GM19238 (cell line): ENCODE results near the gene KIF4A.
"Not testable (repeated sequence)": the region's sequence is repeated elsewhere in the genome, so short reads cannot be mapped to it uniquely, and the experiment has no call there.

Source experiments
- DNase-seq: peaks from one replicate; pipeline ENCODE4 v3.0.0; 2011; ENCODE audit warnings: low spot score; ENCODE audit not compliant: insufficient read length

KIF4A gene

DNA sequence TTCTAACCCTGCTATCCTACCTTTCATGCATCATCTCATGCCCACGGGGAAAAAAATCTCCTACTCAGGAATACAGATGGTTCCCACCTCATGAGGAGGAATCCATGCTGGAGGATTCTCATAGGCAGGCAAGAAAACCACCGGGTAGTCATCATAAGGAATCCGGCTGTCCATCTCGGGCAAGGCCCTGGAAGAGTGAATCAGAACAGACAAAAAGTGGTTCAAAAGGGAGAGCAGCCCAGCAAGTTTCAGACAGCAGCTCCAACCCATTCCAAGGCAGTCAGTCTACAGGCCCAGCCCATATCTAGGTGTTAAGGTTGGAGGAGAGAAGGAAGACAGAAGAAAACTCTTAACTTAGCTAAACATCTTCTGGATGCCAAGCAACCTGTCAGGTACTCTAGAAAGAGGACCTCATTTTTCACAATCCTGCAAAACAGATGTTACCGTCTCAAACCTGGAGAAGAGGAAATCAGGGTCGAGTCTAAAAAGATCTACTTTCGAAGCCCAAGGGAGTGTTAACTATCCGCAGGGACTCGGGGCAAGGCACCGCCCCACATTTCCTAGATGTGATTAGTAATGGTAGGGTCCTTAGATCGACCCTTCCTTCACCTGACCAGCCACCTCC, 624 bp upstream of the KIF4A start:
- peak; percentile 7 for DNase-seq

DNA sequence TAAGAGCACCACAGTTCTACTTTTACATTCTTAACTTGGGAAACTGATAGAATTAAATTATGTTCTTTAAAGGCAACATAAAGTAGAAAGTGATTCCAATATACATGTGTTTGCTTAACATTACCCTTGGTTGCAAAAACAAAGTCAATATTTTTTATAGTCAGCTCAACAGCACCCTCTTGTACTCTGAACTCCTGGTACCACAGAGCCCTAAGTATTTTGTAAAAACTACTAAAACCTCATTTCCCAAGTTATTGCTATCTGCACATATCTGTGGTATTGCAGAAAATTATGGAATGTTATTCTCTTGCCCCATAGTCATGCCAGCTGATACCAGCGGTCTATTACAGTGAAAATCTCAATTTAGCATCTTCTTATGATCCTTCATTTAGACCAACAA, 2.9 kb downstream of the KIF4A start:
- no peak for DNase-seq

DNA sequence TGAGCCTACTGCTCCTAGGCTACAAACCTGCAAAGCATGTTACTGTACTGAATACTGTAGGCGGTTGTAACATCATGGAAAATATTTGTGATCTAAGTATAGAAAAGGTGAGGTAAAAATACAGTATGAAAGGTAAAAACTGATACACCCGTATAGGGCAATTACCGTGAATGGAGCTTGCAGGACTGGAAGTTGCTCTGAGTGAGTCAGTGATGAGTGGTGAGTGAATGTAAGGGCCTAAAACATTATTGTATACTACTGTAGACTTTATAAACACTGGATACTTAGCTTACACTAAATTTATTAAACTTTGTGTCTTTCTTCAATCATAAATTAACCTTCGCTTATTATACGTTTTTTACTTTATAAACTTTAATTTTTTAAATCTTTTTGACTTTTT, 3.7 kb downstream of the KIF4A start:
- DNase-seq: no peak

DNA sequence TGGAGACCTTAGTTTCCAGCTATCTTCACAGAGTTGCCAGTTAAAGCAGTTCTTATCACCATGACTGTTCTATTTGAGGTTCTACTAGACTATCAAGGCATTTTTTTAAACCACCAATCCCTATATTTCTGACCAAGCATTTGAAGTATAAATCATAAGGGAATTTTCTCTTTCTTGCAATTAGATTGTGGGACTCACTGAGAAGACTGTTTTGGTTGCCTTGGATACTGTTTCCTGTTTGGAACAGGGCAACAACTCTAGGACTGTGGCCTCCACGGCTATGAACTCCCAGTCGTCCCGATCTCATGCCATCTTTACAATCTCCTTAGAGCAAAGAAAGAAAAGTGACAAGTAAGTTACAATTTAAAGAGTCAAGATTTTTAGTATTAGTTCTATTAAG, 11.8 kb downstream of the KIF4A start:
- DNase-seq: no peak

DNA sequence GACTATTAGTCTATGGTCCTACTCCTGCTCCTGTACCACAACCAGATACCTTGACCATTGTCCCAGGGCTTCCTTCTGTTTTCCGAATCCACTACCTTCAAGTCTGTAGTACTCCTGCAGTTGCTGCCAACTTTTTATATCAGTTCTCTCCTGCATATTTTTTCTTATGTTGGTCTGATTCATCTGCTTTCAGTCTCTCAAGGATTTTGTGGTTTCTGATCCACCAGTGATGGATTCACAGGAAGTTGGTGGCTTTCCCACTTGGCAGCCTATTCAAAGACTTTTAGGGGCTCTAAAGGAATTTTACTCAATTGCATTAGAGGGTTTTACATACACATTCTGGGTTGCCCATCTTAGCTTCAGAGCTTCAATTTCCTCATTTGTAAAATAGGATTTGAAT, 23.6 kb downstream of the KIF4A start:
- DNase-seq: no peak

DNA sequence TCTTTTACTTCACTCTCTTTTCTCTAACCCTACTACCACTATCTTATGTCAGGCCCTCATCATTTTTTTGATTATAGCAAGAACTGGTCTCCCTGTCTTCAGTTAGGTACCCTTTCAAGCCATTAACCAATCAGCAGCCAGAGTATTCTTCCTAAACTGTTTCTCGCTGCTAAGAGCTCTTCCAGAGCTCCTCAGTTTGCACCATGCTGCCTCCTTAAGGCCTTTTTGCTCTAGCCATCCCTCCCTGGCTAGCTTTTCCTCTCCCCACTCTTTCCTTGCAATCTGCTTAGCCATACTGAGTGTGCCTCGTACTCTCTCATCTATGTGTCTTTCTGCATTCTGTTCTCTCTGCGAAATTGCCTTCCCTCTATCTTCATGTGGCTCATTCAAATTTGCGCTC, 32.9 kb downstream of the KIF4A start:
- no peak for DNase-seq

DNA sequence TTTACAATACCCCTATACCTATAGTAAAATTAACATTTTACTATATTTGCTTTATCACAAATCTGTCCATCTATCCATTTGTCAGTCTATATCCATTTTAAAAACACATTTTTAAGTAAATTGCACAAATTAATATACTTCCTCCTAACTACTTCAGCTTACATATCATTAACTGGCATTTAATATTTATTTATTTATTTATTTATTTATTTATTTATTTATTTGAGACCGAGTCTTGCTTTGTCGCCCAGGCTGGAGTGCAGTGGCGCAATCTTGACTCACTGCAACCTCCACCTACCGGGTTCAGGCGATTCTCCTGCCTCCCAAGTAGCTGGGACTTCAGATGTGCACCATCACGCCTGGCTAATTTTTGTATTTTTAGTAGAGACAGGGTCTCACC, 33.7 kb downstream of the KIF4A start:
- DNase-seq: not testable (repeated sequence)

DNA sequence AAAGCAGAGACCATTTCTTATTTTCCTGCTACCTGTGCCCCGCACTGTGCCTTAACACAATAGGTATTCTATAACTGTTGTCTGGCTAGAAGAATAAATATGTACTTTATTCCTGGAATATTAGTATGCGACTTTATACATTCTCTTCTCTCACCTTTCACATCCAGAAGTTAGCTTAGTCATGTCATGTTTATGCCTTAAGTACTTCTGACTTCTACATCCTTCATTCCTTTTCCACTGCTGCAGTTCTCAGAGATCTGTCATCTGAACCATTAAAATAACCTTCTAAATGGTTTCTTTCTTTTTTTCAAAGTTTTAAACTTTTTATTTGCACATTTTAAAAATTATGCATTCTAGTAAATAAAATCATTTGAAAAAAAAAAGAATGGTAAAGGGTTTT, 34.4 kb downstream of the KIF4A start:
- no peak for DNase-seq

DNA sequence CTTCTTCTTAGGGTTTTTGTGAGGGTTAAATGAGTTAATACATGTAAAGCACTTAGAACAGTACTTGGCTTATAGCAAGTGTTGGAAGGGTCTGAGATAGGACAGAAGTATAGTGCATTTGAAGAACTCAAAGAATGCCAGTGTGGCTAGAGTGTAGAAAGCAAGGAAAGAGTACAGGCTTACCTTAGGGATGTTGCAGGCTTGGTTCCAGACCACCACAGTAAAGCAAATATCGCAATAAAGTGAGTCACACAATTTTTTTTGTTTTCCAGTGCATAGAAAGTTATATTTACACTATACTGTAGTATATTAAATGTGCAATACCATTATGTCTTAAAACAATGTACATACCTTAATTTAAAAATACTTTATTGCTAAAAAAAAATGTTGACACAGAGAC, 41.3 kb downstream of the KIF4A start:
- DNase-seq: no peak

DNA sequence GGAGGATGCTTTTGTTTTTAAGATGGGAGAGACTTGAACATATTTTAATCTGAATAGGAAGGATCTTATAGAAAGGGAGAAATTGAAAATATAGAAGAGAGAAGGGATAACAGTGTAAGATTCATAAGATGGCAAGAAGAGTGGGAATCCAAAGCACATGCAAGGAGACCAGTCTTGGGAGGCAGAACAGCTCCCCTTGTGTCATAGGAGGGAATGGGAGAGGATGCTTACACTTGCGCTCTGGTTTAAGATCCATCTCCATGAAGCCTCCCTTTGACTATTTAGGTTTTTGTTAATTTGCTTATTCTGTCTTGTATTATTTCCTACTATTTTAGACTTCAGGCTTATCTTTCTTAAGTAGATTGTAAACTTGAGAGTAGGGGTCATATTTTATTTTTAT, 42.7 kb downstream of the KIF4A start:
- no peak for DNase-seq

DNA sequence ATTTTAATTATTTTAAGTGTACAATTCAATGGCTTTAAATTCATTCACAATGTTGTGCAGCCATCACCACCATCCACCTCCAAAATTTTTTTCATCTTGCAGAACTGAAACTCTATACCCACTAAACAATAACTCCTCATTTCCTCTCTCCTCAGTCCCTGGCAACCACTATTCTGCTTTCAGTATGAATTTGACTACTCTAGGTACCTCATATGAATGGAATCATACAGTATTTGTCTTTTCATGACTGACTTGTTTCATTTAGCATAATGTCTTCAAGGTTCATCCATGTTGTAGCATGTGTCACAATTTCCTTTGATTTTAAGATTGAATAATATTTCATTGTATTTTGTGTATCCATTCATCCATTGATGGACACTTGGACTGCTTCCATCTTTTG, 46.9 kb downstream of the KIF4A start:
- no peak for DNase-seq

DNA sequence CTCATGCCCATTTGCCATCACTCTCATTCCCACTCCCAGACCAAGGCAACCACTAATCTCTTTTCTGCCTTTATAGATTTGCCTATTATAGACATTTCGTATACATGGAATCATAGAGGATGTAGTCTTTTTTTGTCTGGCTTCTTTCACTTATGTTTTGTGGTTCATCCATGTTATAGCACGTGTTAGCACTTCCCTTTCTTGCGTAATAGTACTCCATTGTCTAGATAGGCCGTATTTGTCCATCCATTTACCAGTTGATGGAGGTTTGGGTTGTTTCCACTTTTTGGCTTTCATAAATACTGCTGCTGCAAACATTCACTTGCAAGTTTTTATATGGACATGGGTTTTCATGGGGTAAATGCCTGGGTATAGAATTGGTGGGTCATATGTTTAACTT, 48.4 kb downstream of the KIF4A start:
- DNase-seq: no peak

DNA sequence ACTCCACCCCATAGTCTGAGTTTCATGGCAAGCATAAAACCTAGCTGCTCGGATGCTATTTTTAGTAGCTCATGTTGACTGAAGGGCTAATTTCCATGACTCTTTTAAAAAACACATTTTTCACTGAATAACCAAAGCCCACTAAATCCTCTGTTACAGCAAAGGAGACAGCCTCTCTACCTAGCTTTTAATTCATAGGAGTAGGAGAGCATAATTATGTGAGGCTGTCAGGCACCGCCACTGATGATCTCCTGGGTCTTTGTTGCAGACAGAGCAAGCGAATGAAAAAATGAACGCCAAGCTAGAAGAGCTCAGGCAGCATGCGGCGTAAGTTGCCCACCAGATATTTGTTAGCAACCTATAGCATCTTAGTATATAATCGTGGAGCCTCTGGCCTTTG, 53.5 kb downstream of the KIF4A start:
- no peak for DNase-seq

DNA sequence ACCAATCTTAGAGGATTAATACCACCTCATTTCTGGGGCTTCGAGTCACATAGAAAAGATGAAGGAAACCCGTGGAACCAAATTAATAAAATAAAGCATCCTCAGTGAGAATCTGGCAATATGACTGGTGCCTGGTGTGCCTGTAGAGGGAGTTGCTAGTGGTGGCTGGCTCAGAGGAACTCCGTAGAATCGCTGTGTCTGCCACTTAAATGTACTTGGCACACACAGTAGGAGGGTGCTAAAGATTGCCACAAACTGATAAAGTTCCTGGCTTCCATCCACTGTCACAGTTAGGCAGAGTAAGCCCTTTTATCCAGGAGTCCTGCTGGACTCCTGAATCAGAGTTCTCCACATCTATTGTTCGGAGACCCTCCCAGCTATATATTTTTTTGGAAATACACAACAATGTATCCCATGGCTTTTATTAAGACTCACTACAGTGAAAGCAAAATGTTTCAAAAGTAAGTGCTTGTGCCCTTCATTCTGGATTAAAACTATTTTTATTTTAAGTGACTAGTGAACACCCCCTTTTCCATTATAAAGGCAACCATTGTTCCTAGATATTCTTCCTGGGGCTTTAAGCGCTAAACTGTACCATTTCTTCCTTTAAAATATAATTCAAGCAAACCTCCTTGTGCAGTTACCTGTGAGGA, 56.6 kb downstream of the KIF4A start:
- DNase-seq: no peak

DNA sequence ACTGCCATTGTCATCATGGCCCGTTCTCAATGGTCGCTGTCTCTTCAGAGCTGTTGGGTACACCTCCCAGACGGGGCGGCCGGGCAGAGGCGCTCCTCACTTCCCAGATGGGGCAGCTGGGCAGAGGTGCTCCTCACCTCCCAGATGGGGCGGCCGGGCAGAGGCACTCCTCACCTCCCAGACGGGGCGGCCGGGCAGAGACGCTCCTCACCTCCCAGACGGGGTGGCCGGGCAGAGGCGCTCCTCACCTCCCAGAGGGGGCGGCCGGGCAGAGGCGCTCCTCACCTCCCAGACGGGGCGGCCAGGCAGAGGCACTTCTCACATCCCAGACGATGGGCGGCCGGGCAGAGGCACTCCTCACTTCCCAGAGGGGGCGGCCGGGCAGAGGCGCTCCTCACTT, 58.9 kb downstream of the KIF4A start:
- not testable (repeated sequence) for DNase-seq

DNA sequence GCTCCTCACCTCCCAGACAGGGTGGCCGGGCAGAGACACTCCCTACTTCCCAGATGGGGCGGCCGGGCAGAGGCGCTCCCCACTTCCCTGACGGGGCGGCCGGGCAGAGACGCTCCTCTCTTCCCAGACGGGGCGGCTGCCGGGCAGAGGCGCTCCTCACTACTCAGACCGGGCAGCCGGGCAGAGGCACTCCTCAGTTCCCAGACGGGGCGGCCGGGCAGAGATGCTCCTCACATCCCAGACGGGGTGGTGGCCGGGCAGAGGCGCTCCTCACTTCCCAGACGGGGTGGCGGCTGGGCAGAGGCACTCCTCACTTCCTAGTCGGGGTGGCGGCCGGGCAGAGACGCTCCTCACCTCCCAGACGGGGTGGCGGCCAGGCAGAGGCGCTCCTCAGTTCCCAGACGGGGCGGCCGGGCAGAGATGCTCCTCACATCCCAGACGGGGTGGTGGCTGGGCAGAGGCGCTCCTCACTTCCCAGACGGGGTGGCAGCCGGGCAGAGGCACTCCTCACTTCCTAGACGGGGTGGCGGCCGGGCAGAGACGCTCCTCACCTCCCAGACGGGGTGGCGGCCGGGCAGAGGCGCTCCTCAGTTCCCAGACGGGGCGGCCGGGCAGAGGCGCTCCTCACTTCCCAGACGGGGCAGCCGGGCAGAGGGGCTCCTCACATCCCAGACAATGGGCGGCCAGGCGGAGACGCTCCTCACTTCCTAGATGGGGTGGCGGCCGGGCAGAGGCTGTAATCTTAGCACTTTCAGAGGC, 59.6 kb downstream of the KIF4A start:
- not testable (repeated sequence) for DNase-seq

DNA sequence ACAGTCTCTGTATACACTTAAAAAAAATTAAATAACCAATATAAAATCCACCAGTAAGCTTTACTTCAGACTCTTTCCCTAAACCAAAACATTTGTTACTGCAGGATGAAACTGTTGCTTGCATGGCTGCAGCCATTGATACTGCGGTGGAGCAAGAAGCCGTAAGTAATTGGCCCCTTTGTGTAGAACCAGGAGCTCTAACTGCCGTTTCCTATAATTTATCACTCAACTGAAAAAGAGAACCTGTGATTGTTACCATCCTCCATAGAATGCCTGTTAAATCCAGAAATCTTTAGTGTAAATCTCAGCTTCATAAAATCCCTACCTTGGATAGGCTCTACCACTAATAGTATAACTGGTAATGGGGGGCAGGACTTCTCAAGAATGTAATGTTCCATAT, 62.6 kb downstream of the KIF4A start:
- no peak for DNase-seq

DNA sequence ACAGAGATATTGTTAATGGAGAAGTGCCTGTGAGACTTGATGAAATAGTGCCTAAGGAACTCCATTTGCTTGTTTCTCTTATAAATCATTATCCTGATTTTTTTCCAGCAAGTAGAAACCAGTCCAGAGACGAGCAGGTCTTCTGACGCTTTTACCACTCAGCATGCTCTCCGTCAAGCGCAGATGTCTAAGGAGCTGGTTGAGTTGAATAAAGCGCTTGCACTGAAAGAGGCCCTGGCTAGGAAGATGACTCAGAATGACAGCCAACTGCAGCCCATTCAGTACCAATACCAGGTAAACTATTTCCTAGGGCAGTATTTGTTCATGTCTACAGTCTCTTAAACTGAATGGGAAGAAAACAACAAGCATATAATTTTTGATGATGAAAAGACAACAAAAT, 63.6 kb downstream of the KIF4A start:
- no peak for DNase-seq

DNA sequence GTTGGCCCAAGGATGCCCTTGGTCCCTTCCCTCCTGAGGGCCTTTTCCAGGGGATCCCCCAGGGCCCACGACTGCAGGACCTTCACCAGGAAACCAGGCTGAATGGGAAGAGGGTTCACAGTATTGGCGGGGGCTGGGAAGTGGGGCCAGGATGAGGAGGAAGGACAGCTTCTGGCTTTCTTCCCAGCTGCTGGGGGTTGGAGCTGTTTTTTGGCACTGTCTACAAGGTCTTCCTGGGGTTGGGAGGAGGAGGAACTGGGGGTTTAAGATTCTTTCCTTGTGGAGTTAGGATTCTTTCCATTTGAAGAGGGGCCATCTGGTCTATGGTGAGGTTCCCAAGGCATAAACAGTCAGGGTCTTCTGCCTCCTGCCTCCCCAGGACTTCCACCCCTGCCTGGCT, 64.8 kb downstream of the KIF4A start:
- no peak for DNase-seq

DNA sequence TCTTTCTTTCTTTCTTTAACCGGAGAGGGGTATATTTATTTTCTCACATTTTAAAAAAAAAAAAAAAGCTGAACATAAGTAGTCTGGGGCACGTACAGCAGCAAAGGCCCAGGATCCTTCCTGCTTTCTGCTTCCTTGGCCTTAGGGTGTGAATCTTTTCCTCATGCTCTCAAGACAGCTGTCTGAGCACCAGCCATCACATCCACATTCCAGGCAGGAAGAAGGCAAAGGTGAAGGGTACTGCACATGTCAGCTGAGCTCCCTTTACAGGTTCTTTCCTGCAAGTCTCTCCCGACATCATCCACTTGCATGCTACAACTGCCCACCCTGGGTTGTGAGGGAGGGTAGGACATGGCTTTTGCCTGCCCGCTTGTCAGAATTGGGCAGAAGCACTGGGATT, 69.6 kb downstream of the KIF4A start:
- DNase-seq: no peak

DNA sequence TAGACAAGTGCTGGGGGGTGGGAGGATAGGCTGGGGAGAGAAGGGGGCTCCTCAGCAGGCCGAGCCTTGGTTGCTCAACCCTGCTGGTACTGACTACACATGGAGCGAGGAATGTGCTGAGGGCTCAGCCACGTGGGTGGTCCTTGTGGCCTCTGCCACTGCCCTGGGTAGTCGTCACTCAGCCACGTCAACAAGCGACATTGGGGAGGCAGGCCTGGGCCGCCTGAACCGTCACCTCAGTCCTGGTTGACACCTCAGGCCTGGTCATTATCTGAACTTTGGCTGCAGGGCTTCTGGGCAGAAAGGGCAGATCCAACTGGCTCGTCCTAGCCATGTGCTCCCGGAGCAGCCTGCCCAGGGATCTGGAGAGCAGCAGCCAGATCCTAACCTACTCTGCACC, 70.5 kb downstream of the KIF4A start:
- DNase-seq: no peak

DNA sequence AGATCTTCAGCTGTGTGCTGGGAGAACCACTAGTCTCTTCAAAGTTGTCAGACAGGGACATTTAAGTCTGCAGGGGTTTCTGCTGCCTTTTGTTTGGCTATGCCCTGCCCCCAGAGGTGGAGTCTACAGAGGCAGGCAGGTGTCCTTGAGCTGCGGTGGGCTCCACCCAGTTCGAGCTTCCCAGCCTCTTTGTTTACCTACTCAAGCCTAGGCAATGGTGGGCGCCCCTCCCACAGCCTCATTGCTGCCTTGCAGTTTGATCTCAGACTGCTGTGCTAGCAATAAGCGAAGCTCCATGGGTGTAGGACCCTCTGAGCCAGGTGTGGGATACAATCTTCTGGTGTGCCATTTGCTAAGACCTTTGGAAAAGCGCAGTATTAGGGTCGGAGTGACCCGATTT, 78.8 kb downstream of the KIF4A start:
- not testable (repeated sequence) for DNase-seq

DNA sequence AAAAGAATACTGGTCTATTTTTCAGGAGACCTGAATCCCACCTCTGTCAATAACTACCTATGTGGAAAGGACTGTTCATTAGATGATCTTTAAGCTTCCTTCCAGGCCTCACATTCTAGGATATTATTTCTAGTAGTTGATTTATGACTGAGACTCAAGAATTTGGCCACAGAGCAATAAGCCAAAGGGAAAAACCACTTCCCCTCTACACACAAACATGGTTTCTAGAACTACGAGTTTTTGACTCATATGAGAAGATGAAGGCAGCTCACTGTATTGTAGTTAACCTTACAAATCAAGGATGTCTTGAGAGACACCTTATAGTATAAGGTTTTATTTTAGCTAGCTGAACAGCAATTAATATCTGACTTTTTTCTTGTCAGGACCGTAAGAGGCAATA, 96.3 kb downstream of the KIF4A start:
- no peak for DNase-seq
